HAP-1 (cell line): Measurements from ENCODE around the gene ITGB5.
A peak's percentile ranks its signal among the peaks of the same experiment; 100 is the strongest.
"Not testable (repeated sequence)": the region's sequence is repeated elsewhere in the genome, so short reads cannot be mapped to it uniquely, and the experiment has no call there.

Experiments used
- DNase-seq, 2 experiments: peaks; one replicate each; pipeline ENCODE4 v3.0.0-alpha.2; 2016 to 2020; ENCODE audit warnings: low spot score in 2 of 2
- H3K27me3 ChIP-seq: fragments of 250-450 bp; sonication (Bioruptor Pico); 2 replicates; pipeline ENCODE4 v1.5.1; 2020; ENCODE audit warnings: low read depth, mild to moderate bottlenecking, moderate library complexity
- H3K36me3 ChIP-seq: fragments of 250-450 bp; sonication (Bioruptor Pico); replicated peaks from 2 replicates; pipeline ENCODE4 v1.5.1; 2020; ENCODE audit warnings: mild to moderate bottlenecking
- H3K4me1 ChIP-seq: fragments of 250-450 bp; sonication (Bioruptor Pico); 2 replicates; pipeline ENCODE4 v1.5.1; 2020; ENCODE audit warnings: mild to moderate bottlenecking
- H3K4me3 ChIP-seq: fragments of 250-450 bp; sonication (Bioruptor Pico); 2 replicates; pipeline ENCODE4 v1.5.1; 2020; ENCODE audit warnings: mild to moderate bottlenecking, moderate library complexity
- H3K9me3 ChIP-seq: fragments of 250-450 bp; sonication (Bioruptor Pico); 2 replicates; pipeline ENCODE4 v1.5.1; 2020; ENCODE audit warnings: mild to moderate bottlenecking, moderate library complexity
- in situ Hi-C: fragments of 300-500 bp; cut with MboI; formaldehyde crosslinking; loops from 3 replicates; pipeline ENCODE4 v1.14.3; 2020; ENCODE audit warnings: low sequenced_read_pairs, inconsistent platforms, mixed read lengths

ITGB5 gene

DNA sequence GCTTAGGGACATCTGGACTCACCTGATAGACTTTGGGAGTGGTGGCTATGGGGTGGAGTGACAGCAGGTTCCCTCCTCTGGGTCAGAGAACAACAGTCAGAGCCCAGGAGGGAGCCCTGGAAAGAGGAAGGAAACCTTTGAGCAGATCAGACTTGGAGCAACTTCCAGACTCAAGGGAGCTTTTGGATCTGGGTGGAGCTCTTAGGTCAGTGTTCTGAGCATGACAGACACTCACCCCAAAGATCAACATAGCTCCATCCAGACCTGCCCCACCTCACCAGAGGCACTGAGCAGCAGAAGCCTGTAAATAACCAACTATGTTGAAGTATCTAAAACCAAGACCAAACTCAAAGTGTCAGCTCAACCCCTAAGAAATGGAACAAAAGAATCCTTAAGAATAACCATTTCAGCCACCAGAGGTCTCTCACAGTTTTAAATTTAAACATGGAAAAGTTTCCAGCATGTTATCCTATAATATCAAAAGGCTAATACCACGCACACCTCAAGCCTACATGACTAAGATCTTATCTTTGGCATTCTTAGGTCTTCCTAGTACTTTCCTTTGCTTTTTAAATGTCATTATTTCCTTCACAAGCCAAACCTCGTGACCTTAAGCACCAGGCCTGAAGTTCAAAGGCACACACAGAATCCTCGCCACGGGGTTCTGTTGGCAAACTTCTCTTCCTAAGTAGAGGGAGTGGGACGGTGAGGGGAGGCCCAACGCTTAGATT lies 100.5 kb downstream of the ITGB5 start:
- Histone ChIP-seq H3K27me3 (no peaks in the 10 kb centered on the region), H3K4me3 (no peak overlapping the region), H3K36me3 (no peaks in the 10 kb centered on the region), H3K4me1 (no peaks in the 10 kb centered on the region), H3K9me3 (no peaks in the 10 kb centered on the region)
- DNase-seq, result peak in 1 of 2 experiments; percentile 38
- in situ Hi-C loops, result no loop called here

DNA sequence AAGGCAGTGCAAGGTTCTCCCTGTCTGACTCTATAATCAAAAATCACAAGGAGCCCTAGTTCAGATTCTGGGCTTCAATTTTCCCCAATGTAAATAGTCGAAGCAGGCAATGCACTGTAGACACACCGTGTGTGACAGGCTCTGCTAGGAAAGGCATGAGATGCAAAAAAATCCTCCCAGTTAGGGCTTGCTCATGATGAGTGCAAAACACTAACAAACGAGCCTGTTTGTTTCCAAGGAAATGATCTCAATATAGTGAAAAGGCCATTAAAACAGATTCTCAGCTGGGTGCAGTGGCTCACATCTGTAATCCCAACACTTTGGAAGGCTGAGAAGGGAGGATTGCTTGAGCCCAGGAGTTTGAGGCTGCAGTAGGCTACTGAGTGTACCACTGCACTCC lies 101.2 kb downstream of the ITGB5 start:
- Histone ChIP-seq H3K36me3 (no peaks in the 10 kb centered on the region), H3K4me3 (no peak overlapping the region), H3K27me3 (no peaks in the 10 kb centered on the region), H3K9me3 (no peaks in the 10 kb centered on the region), H3K4me1 (no peaks in the 10 kb centered on the region)
- no peak for DNase-seq
- in situ Hi-C loops, result no loop called here

GRCh38 chr3:124784686-124785382 lies 102.3 kb downstream of the ITGB5 start:
- in situ Hi-C loops, result no loop called here

GRCh38 chr3:124783696-124784095 lies 103.5 kb downstream of the ITGB5 start:
- in situ Hi-C loops, result no loop called here
- H3K9me3 ChIP-seq, result no peaks in the 10 kb centered on the region
- H3K27me3 ChIP-seq, result no peaks in the 10 kb centered on the region
- H3K4me1 ChIP-seq, result no peaks in the 10 kb centered on the region
- no peak overlapping the region for H3K4me3 ChIP-seq
- no peak for DNase-seq
- H3K36me3 ChIP-seq, result no peaks in the 10 kb centered on the region

More at GRCh38 chr3:124784686-124785382, 102.3 kb downstream of the ITGB5 start:
- no peaks in the 10 kb centered on the region for H3K4me1 ChIP-seq
- H3K27me3 ChIP-seq, result no peaks in the 10 kb centered on the region
- no peaks in the 10 kb centered on the region for H3K9me3 ChIP-seq
- H3K4me3 ChIP-seq, result no peak overlapping the region
- no peak for DNase-seq
- H3K36me3 ChIP-seq, result no peaks in the 10 kb centered on the region

DNA sequence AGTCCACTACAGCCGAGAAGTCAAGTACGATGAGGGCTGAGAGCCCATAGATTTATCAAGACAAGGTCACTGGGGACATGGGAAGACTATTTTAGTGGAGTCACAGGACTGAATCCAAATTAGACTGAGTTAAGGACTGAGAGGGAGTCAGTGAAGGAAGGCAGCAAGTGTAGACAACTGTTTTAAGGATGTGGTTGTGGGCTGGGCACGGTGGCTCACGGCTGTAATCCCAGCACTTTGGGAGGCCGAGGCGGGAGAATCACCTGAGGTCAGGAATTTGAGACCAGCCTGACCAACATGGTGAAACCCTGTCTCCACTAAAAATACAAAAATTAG lies 104.8 kb downstream of the ITGB5 start:
- DNase-seq, H3K36me3 ChIP-seq, H3K9me3 ChIP-seq, H3K4me1 ChIP-seq, in situ Hi-C loops, H3K4me3 ChIP-seq, H3K27me3 ChIP-seq: not testable (repeated sequence)

DNA sequence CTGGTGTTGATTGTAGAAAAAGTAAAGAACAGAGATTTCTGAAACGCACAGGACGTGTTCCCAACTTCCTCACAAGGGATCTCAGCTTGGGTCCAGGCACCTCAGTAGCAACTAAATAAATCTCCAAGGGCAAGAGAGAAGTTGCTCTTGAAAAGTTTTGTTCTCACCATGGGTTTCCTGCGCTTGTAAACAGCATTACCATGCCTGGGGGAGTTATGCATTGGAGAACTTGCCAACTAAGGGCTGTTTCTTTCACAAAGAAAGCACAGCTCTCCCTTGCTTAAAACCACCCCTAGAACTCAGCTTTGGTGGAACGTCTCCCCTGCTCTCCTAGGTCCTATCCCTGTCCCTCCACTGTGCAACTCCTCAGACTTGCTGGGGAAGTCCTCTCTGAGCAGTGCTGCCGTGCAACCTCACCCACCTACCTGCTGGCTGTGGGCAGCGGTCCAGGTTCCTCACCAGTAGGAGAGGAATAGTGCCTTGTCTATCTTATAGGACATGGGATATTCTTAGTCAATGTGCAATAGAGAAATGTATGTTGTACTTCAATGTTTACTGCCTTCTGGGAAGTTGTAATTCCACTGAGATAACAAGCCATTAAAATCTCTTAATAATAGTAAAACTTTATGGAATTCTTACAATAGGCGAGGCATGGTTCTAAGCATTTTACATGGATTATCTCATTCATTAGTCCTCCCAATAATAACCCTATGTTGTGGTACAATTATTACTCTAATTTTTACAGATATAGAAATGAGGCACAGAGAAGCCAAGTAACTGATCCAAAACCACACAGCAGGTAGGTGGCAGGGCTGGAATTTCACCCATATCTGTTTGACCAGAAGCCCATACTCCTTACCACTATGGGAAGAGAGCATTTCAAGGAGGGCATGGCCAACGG lies 105.4 kb downstream of the ITGB5 start:
- in situ Hi-C loops, result no loop called here
- no peaks in the 10 kb centered on the region for H3K4me1 ChIP-seq
- DNase-seq, result no peak

GRCh38 chr3:124780761-124781475 lies 106.2 kb downstream of the ITGB5 start:
- no peak for DNase-seq
- in situ Hi-C loops, result no loop called here
- no peaks in the 10 kb centered on the region for H3K4me1 ChIP-seq

More for the DNA sequence above, 105.4 kb downstream of the ITGB5 start:
- H3K9me3 ChIP-seq, result no peaks in the 10 kb centered on the region
- no peaks in the 10 kb centered on the region for H3K27me3 ChIP-seq
- no peaks in the 10 kb centered on the region for H3K36me3 ChIP-seq
- no peak overlapping the region for H3K4me3 ChIP-seq

DNA sequence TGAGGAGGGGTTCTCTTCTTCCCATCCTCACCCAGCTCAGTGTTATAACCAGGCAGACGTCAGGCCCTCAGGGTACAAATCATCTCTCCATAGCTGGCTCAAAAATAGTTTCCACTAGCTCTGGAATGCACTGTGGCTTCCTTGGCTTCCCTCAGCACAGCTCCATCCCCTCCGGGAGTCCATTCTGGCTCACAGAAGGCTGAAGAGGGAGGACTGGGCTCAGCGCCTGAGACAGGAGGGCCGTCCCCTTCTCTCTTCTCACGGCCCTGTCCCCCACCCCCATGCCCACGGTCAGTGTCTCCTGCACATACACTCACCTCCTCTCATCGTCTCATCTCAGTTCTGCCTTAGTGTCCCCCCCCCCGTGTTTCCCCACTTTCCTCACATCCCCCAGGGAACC lies 106.8 kb downstream of the ITGB5 start:
- no peak for DNase-seq
- Histone ChIP-seq H3K4me1 (no peaks in the 10 kb centered on the region), H3K27me3 (no peaks in the 10 kb centered on the region), H3K36me3 (no peaks in the 10 kb centered on the region), H3K9me3 (no peaks in the 10 kb centered on the region), H3K4me3 (no peak overlapping the region)
- in situ Hi-C loops, result no loop called here

More at GRCh38 chr3:124780761-124781475, 106.2 kb downstream of the ITGB5 start:
- Histone ChIP-seq H3K9me3 (no peaks in the 10 kb centered on the region), H3K36me3 (no peaks in the 10 kb centered on the region), H3K27me3 (no peaks in the 10 kb centered on the region), H3K4me3 (no peak overlapping the region)

- H3K4me3 ChIP-seq, result no peak overlapping the region
- H3K4me1 ChIP-seq, result no peaks in the 10 kb centered on the region
- no peaks in the 10 kb centered on the region for H3K9me3 ChIP-seq
- no peaks in the 10 kb centered on the region for H3K27me3 ChIP-seq
- in situ Hi-C loops, result no loop called here
- no peak for DNase-seq
- no peaks in the 10 kb centered on the region for H3K36me3 ChIP-seq
Measured at GRCh38 chr3:124779751-124780191, 107.4 kb downstream of the ITGB5 start.

DNA sequence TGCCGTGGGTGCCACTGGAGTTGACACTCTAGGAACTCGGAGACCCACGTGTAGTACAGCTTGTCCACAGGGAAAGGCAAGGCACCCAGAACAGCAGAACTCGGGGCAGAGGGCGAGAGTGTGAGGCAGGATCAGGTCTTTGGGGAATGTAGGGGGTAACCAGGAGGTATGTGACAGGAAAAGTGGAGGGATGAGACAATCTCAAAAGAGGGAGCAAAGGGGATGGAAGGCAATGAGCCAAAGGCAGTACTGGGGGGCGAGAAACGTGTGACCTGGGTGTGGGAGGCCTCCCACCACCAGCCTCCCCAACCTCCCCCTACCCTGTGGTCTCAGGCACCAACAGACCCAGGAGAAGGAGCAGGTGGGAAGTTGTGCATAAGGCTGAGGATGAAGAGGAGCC lies 108.0 kb downstream of the ITGB5 start:
- H3K27me3 ChIP-seq, result no peaks in the 10 kb centered on the region
- no peaks in the 10 kb centered on the region for H3K4me1 ChIP-seq

DNA sequence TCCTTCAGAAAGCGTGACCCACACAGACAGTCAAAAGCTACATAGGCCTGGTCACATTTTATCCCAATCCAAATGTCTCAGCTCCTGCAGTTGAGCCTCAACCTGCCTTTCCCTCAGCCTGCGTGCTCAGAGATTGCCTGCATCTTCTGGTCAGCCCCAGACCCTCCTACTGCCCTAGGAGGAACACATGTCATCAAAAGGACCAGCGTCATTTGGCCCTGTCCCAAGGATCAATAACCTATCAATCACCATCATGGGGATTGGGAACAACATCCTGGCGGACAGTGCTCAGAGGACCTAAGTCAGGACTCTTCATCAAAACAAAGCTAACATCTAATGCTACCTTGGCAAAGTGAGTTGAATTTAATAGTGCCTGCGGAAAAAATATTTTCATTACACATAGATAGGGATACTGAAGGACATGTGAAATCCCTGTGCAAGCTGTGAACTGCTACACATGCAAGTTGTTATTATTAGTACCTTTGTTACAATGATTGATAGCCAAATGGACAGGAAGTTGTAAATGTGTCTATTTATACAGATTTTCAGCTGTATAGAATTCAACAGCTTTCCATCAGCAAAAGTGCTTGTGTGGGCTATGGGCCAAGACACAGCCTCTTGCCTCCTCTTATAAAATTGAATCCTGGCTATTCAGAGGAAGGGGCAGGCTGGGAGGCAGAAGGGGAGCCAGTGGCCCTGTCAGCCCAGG lies 109.2 kb downstream of the ITGB5 start:
- Histone ChIP-seq H3K9me3 (no peaks in the 10 kb centered on the region), H3K4me1 (no peaks in the 10 kb centered on the region), H3K4me3 (no peak overlapping the region), H3K27me3 (no peaks in the 10 kb centered on the region), H3K36me3 (no peaks in the 10 kb centered on the region)
- DNase-seq, result no peak
- in situ Hi-C loops, result no loop called here

More for the DNA sequence above, 108.0 kb downstream of the ITGB5 start:
- H3K9me3 ChIP-seq, result no peaks in the 10 kb centered on the region
- H3K36me3 ChIP-seq, result no peaks in the 10 kb centered on the region
- DNase-seq, result no peak
- no peak overlapping the region for H3K4me3 ChIP-seq
- in situ Hi-C loops, result no loop called here

GRCh38 chr3:124776856-124777255 lies 110.3 kb downstream of the ITGB5 start:
- no peaks in the 10 kb centered on the region for H3K36me3 ChIP-seq
- no peak overlapping the region for H3K4me3 ChIP-seq
- no peaks in the 10 kb centered on the region for H3K9me3 ChIP-seq
- H3K4me1 ChIP-seq, result no peaks in the 10 kb centered on the region
- no peak for DNase-seq
- H3K27me3 ChIP-seq, result no peaks in the 10 kb centered on the region
- in situ Hi-C loops, result no loop called here

DNA sequence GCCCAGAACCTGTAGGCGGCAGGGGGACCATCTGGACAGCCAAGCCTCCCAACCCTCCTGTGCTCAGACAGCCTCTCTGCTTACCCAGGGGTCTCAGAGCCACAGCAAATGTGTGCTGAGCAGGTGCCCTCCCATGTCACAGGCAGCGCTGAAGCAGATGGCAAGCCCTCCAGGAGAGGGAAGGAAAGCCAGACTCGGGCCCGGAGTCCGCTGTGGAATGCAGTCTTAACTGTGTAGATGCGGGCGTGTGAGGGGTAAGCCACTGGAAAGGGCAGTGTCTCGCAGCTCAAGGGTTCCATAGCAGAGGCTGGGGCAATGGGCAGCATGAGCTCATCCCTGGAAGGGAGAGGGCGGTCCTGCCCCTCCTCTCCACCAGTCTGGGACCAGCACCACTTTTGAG lies 111.3 kb downstream of the ITGB5 start:
- Histone ChIP-seq H3K4me1 (no peaks in the 10 kb centered on the region), H3K4me3 (no peak overlapping the region)

More for the DNA sequence above, 111.3 kb downstream of the ITGB5 start:
- no peaks in the 10 kb centered on the region for H3K36me3 ChIP-seq
- H3K27me3 ChIP-seq, result no peaks in the 10 kb centered on the region
- no peaks in the 10 kb centered on the region for H3K9me3 ChIP-seq
- in situ Hi-C loops, result no loop called here
- no peak for DNase-seq
